ENCODE measurements around the gene NCBP3.

- TF ChIP-seq CTCF (IDR thresholded peaks at IDR 0.05), result no peak
- no peak for TF ChIP-seq POLR2A (IDR thresholded peaks at IDR 0.05)
Measured at GRCh38 chr17:3846437-3847164, 555 bp upstream of the NCBP3 start.

All from Peyer's patch (tissue), 4 donors.